Endodermal cell (in vitro differentiated cells): ENCODE data around the gene DBNDD1. TPM values are rescaled to one million over a fixed set of nuclear protein-coding genes. Genes with fewer than 3 reads are reported as not detected.
"Not testable (repeated sequence)": the region's sequence is repeated elsewhere in the genome, so short reads cannot be mapped to it uniquely, and the experiment has no call there.

Experiments used
- DNase-seq: peaks from one replicate; pipeline ENCODE4 v3.0.0-alpha.2; 2017
- H3K27ac ChIP-seq: 2 replicates; pipeline ENCODE4 v1.5.1; 2013; ENCODE audit warnings: mild to moderate bottlenecking, low read depth, low read length, moderate library complexity
- H3K27me3 ChIP-seq: 2 replicates; pipeline ENCODE4 v1.6.1; 2013; ENCODE audit warnings: mild to moderate bottlenecking, low read length, moderate library complexity; ENCODE audit not compliant: insufficient read depth, control insufficient read depth, poor library complexity, severe bottlenecking
- H3K36me3 ChIP-seq: 2 replicates; pipeline ENCODE4 v1.7.0; 2013; ENCODE audit warnings: mild to moderate bottlenecking, low read length, moderate library complexity; ENCODE audit not compliant: control insufficient read depth, insufficient read depth
- H3K4me1 ChIP-seq: one replicate; pipeline ENCODE4 v1.7.0; 2013; ENCODE audit warnings: low read length; ENCODE audit not compliant: control insufficient read depth, insufficient read depth
- H3K4me3 ChIP-seq: 2 replicates; pipeline ENCODE4 v1.5.1; 2013; ENCODE audit warnings: mild to moderate bottlenecking, low read length, moderate library complexity
- H3K9ac ChIP-seq: 2 replicates; pipeline ENCODE4 v1.6.1; 2013; ENCODE audit warnings: mild to moderate bottlenecking, low read length, moderate library complexity; ENCODE audit not compliant: poor library complexity, severe bottlenecking; ENCODE audit errors: extremely low read depth
- H3K9me3 ChIP-seq: 2 replicates; pipeline ENCODE4 v1.6.1; 2013; ENCODE audit warnings: mild to moderate bottlenecking, low read length, moderate library complexity; ENCODE audit not compliant: control insufficient read depth
- H3K27ac Mint-ChIP-seq: 2 replicates; pipeline ENCODE4 v1.8.0; 2020; ENCODE audit warnings: mixed read lengths
- H3K27me3 Mint-ChIP-seq: 2 replicates; pipeline ENCODE4 v1.8.0; 2021; ENCODE audit warnings: mild to moderate bottlenecking, mixed read lengths; ENCODE audit not compliant: insufficient read depth
- H3K36me3 Mint-ChIP-seq: 2 replicates; pipeline ENCODE4 v1.8.0; 2020; ENCODE audit warnings: low read depth, mixed read lengths
- H3K4me1 Mint-ChIP-seq: 2 replicates; pipeline ENCODE4 v1.8.0; 2020; ENCODE audit warnings: mixed read lengths
- H3K4me3 Mint-ChIP-seq: 2 replicates; pipeline ENCODE4 v1.8.0; 2020; ENCODE audit warnings: mild to moderate bottlenecking, moderate library complexity, mixed read lengths
- H3K9me3 Mint-ChIP-seq: 2 replicates; pipeline ENCODE4 v1.8.0; 2020; ENCODE audit warnings: mild to moderate bottlenecking, mixed read lengths
- WGBS, 2 experiments: methylation state at CpG; one replicate each; pipeline versions ENCODE4 v1.1.5 to v1.1.7; 2013; ENCODE audit warnings: missing lambda C conversion rate in 2 of 2, mixed read lengths in 1 of 2; ENCODE audit not compliant: insufficient coverage in 1 of 2, insufficient read length in 1 of 2; 5-methylcytosine and 5-hydroxymethylcytosine counted together
- total RNA-seq, 2 donors: library from RNA; stranded (reverse); fragmentation: NEBNext Ultra II Directional in 1 of 2; extraction: Animal tissue kit (Norgen Biotek cat#: 25700) in 1 of 2; gene quantifications; 2 replicates in 1 of 2; 3 replicates in 1 of 2; pipeline ENCODE4 v1.2.1, GENCODE V29; 2021
- TF ChIP-seq, protein P1 (sequence below): fragments of 200-600 bp; sonication (generic); conservative IDR thresholded peaks from 2 replicates; pipeline ENCODE4 v1.5.0; 2021; ENCODE audit warnings: antibody characterized with exemption, mild to moderate bottlenecking

DBNDD1 gene
- total RNA-seq, 2 donors from 2014 or later = 31.5 to 32.5 TPM

GRCh38 chr16:89967436-89967835 lies 51.8 kb downstream of the DBNDD1 start:
- H3K27me3 Mint-ChIP-seq = not testable (repeated sequence)
- 94 to 95% methylated on average over 4 to 5 of the region's 5 CpGs for WGBS, 2 experiments

DNA sequence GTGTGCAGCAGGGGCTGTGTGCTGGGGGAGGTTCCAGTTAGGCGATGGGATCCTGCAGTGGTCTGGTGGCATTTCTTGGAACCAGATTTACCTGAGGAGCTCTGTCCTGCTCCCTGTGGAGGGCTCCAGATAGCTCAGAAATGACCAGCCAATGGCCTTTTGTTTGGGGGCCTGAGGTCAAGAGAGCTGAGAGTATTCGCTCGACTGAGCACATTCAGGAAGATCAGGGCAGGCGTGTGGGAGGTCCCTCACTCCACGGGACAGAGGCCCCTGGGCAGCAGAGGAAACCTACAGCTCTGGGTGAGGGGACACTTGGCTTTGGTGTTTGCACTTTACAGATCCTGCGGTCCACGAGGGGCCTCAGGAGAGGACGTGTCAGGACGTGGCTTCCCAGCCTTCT lies 52.5 kb downstream of the DBNDD1 start:
- TF ChIP-seq, protein P1, sequence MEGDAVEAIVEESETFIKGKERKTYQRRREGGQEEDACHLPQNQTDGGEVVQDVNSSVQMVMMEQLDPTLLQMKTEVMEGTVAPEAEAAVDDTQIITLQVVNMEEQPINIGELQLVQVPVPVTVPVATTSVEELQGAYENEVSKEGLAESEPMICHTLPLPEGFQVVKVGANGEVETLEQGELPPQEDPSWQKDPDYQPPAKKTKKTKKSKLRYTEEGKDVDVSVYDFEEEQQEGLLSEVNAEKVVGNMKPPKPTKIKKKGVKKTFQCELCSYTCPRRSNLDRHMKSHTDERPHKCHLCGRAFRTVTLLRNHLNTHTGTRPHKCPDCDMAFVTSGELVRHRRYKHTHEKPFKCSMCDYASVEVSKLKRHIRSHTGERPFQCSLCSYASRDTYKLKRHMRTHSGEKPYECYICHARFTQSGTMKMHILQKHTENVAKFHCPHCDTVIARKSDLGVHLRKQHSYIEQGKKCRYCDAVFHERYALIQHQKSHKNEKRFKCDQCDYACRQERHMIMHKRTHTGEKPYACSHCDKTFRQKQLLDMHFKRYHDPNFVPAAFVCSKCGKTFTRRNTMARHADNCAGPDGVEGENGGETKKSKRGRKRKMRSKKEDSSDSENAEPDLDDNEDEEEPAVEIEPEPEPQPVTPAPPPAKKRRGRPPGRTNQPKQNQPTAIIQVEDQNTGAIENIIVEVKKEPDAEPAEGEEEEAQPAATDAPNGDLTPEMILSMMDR = no peak
- Histone ChIP-seq H3K27me3 (no peaks in the 10 kb centered on the region), H3K4me3 (no peak overlapping the region), H3K27ac (no peak overlapping the region), H3K9me3 (peaks cover 13% of the 10 kb centered on the region), H3K9ac (no peak overlapping the region), H3K4me1 (no peaks in the 10 kb centered on the region), H3K36me3 (peaks cover 13% of the 10 kb centered on the region)
- no peak overlapping the region for H3K27ac Mint-ChIP-seq
- H3K9me3 Mint-ChIP-seq = peaks cover 23% of the 10 kb centered on the region
- H3K36me3 Mint-ChIP-seq = peaks cover 38% of the 10 kb centered on the region
- no peak overlapping the region for H3K4me3 Mint-ChIP-seq
- 73 to 90% methylated on average over 4 to 9 of the region's 9 CpGs for WGBS, 2 experiments
- no peak for DNase-seq
- peaks cover 4% of the 10 kb centered on the region for H3K4me1 Mint-ChIP-seq
- peaks cover 3% of the 10 kb centered on the region for H3K27me3 Mint-ChIP-seq

More at GRCh38 chr16:89967436-89967835, 51.8 kb downstream of the DBNDD1 start:
- not testable (repeated sequence) for H3K4me1 Mint-ChIP-seq, H3K27ac Mint-ChIP-seq, H3K27me3 ChIP-seq, H3K4me1 ChIP-seq, H3K4me3 ChIP-seq, DNase-seq, H3K27ac ChIP-seq, H3K4me3 Mint-ChIP-seq, H3K9ac ChIP-seq
- H3K36me3 ChIP-seq = peaks cover 13% of the 10 kb centered on the region
- Mint-ChIP-seq H3K36me3 (peaks cover 38% of the 10 kb centered on the region), H3K9me3 (peaks cover 27% of the 10 kb centered on the region)
- H3K9me3 ChIP-seq = peaks cover 16% of the 10 kb centered on the region

- WGBS, 2 experiments = 92% methylated on average over 17 to 30 of the region's 30 CpGs
- H3K9ac ChIP-seq = no peak overlapping the region
- H3K27me3 ChIP-seq = no peaks in the 10 kb centered on the region
- peak overlapping the region; percentile 11 for H3K27ac Mint-ChIP-seq
- H3K27me3 Mint-ChIP-seq = no peaks in the 10 kb centered on the region
- peaks cover 35% of the 10 kb centered on the region for H3K36me3 Mint-ChIP-seq
- H3K36me3 ChIP-seq = peaks cover 13% of the 10 kb centered on the region
- DNase-seq = no peak
- H3K9me3 ChIP-seq = peaks cover 3% of the 10 kb centered on the region
- H3K4me3 ChIP-seq = no peak overlapping the region
- H3K4me3 Mint-ChIP-seq = no peak overlapping the region
- TF ChIP-seq, protein P1 = no peak
- H3K9me3 Mint-ChIP-seq = peaks cover 12% of the 10 kb centered on the region
- H3K4me1 ChIP-seq = no peaks in the 10 kb centered on the region
- no peak overlapping the region for H3K27ac ChIP-seq
- no peaks in the 10 kb centered on the region for H3K4me1 Mint-ChIP-seq
Observed at GRCh38 chr16:89965447-89966225, 53.6 kb downstream of the DBNDD1 start.
